CD4-positive, alpha-beta T cell treated with Interleukin-15 for 1 hour (primary cell): ENCODE measurements around the gene SERPINB12.
A peak's percentile ranks its signal among the peaks of the same experiment; 100 is the strongest.

ENCODE experiments used
- DNase-seq: peaks from one replicate; pipeline ENCODE4 v3.0.0-alpha.2; 2020

SERPINB12 gene, protein sequence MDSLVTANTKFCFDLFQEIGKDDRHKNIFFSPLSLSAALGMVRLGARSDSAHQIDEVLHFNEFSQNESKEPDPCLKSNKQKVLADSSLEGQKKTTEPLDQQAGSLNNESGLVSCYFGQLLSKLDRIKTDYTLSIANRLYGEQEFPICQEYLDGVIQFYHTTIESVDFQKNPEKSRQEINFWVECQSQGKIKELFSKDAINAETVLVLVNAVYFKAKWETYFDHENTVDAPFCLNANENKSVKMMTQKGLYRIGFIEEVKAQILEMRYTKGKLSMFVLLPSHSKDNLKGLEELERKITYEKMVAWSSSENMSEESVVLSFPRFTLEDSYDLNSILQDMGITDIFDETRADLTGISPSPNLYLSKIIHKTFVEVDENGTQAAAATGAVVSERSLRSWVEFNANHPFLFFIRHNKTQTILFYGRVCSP

DNA sequence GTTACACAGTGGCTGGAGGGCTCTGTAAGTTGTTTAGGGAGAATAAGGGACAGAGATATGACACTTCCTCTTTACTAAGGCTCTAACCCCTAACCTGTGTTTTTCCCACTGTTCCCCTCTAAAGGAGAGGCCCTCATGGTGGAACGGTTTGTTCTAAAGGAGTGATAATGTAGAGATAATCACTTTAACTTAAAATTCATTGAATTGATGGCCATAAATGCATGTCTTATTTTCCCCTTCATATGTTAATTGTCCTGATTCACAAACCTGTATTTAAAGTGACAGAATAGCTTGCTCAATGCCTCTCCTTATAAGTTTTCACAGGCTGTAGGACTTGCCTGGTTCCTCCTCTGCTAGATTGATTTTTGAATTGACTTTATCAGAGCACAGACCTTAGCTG lies at the start of gene SERPINB12:
TSS of gene SERPINB12 (plus strand) at position 301 of the 400 bp plus-strand sequence. CDS start 13,791 bp downstream, outside the sequence.
- no peak for DNase-seq

DNA sequence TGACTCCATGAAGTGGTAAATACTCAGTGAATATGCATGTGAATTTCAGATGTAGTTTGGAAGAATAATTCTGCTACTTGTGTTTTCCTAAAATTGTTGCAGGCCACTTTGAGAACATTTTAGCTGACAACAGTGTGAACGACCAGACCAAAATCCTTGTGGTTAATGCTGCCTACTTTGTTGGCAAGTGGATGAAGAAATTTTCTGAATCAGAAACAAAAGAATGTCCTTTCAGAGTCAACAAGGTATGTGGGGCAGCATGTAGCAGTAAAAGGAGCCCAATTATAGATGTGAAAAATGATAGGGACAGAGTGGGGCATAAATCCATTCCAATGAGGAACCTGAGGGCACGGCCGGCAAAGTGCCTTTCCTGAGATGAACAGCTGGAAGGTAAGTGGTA lies 49.3 kb upstream of the SERPINB12 start:
- DNase-seq, result no peak

DNA sequence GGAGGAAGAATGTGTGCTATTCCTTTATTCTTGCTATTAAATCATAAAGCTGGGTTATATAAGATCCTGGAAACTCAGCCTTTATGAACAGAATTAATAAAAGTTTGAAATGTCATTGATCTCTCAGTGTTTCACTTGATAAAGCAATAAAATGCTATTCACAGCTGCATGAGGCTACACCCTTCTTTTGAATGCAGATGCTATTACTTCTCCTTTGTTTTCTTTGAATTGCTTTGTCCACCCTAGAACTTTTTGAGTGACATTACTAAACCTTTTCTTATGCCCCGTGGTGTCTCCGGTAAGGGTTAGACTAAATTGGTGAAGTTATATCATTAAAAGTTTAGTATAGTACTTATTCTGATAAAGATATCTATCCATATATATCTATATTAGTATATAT lies 46.5 kb upstream of the SERPINB12 start:
- no peak for DNase-seq

DNA sequence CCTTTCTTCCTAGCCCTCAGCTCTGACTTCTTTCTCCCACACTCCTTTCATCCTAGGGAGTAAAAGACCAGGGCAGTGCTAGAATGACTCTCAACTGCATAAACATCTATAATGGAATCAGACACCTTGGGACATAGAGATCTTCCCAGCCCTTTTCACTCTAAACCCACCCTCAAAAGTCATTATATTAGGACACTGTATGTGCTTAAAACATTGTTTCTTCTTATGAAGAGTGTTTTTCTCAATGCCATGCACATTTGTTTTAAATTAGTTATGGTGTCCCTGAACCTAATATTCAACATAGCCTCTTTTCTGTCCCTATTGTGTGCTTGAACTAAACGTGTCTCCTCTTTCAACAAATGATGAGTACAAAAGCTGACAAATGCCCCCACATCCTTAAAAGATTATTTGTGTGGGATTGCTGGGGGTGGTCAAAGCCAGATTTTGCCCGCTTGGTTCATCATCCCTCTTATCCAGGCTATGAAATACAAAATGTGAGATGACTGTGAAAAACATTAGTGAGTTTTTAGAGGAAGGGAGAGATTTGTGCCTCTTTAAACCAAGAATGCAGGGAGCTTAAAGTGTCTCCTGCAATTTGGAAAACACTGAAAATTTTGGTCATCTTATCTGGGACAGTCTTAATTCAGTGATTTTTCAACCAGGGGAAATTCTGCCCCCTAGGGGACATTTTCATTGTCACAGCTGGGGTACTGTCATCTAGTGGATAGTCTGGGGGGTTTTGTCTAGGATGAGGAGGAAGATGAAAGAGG lies 36.4 kb upstream of the SERPINB12 start:
- DNase-seq, result no peak

DNA sequence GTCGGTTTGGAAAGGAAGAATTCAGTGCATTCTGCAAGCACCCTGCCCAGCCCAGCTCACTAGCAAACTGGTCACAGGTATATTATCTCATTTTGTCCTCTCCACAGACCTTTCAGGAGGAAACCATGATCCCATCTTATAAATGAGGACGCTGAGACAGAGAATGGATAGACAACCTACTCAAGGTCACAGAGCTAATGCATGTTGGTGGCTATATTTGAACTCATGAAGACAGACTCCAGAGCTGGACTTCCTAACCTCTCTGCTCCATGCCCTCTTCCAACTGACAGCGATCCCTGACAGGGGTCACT lies 35.9 kb upstream of the SERPINB12 start:
- no peak for DNase-seq

DNA sequence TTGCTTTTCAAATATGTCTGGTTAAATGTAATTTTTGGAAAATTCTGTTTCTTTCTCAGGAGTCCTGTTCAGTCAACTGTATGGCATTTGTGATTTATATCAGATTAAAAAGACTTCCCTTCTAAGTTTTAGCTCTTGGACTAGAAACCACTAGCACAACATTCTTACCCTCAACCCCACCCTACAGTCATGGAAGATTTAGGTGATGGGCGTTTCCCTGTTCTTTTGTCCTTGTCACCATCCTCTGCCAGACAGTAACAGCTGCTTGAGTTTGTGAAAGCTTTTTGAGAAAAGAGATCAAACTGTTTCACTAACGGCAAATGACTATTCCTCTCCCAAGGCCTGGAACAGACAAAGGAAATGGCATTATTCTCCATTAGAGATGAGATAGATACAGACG lies 33.6 kb upstream of the SERPINB12 start:
- no peak for DNase-seq

DNA sequence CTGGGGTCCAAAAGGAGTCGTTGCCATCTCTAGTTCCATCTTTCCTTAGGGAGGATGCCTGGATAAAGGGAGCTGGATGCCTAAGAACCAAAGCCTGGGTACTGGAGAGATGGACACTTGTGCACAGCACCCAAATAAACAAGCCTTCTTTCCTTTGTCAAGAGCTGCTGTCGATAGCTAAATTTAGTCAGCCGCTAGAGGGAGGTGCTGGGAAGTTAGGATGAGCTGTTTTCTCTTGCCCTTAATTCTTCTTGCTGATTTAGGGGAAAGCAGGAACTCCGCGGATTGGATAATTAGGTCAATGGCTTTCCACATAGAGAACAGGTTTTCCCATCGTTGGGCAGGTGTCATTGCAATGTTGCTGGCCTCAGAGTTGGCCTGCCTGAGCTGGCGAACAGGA lies 30.9 kb upstream of the SERPINB12 start:
- DNase-seq, result no peak

DNA sequence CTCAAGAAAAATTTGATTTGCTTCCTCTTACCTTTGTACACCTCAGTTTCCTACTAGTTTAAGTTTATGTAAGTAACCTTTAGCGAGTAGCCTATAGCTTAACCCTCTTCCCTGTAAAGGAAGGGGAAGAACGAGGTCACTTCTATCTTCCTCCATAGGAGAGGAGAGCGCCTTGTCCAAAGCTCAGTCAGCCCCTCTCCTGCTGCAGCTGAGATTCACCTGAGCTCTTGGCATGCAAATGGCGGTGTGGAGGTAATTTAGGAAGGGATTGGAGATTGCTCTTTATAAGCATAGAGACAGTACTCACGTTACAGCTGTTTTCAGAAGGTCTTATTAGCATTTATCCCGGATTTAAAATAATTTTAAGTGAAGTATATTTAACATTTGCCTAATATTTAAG lies 27.8 kb upstream of the SERPINB12 start:
- no peak for DNase-seq

DNA sequence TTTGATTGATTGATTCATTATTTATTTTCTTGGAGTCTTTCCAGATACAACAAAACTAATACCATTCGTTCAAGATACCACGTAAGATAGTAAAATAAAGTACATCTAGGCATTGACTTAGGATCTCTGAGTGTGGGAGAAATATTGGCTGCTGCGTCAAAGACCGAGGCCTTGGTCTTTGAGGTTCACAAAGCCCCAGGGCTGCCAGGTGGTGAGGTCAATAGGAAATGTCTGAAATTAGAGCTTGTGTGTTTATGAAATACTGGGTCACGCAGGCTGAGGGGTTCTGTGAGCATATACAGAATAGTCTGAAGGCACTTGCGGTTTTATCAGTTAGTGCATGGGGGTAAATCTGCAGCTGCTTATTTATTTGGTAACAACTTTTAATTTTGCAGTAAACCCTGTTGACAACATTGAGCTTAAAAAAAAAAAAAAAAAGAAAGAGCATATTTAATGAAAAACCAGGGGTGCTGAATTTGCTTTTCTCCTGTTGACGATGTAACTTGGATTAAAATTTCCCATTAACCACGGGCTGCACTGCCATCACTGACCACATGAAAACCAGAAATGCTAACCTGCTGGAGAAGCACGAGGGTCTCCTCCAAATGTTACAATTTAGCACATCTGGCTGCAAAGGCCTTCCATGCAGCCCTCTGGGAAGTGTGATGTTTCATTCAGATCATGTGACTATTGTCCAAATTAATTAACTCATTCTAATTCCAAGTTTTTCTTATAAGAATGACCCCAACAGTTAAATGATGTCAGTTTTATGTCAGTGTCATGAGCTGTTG lies 27.1 kb upstream of the SERPINB12 start:
- DNase-seq, result no peak

DNA sequence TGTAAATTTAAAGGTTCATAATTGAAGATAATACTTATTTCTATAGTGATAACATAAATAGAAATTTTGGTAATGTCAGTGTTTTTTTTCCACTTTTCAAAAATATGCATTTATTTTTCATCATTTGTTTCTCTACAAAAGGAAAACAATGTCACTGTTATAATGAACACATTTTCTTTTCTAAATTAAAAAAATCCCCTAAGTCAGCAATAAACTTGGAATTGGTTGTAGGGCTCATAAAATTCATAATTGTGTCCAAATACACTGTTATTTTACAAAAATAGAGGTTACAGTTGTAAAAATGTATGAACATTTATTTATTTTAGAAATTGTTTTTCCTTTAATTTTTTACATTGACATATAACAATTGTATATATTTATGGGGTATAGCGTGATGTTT lies 26.4 kb upstream of the SERPINB12 start:
- no peak for DNase-seq

DNA sequence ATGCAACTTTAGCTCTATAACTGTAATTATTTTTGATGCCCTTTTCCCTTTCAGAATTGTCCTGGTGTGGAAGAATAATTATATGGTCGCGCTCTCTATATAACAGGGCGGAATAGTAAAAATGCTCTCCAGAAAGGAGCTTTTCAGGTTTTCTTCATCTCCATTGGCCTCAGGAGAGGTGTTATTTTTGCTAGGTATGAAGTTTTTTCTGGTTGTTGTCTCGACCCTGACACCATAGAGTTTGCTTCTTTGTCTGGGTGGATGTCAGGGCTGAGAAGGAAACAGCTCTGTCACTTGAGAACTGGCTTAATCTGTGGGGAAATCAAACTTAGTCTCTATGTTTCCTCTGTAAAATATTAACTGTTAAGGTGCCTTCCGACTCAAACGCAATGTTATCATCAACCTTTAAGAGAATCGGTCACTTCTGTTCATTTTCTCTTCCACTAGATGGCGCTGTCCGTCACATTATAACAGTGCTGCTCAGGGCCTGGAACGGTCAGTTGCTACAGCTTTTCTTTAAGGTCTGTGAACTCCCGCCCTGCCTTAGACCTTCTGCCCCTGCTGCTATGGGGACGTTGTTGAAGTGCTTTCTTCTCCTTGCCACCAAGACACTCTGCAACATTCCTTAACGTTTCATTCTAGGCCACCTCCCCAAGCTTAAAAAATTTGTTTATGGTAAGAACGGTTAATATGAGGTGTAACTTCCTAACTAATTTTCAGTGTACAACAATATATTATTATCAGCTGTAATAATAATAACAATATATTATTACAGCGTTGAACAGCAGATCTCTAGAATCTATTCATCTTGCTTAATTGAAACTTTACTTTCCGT lies 23.8 kb upstream of the SERPINB12 start:
- DNase-seq, result peak; percentile 37

DNA sequence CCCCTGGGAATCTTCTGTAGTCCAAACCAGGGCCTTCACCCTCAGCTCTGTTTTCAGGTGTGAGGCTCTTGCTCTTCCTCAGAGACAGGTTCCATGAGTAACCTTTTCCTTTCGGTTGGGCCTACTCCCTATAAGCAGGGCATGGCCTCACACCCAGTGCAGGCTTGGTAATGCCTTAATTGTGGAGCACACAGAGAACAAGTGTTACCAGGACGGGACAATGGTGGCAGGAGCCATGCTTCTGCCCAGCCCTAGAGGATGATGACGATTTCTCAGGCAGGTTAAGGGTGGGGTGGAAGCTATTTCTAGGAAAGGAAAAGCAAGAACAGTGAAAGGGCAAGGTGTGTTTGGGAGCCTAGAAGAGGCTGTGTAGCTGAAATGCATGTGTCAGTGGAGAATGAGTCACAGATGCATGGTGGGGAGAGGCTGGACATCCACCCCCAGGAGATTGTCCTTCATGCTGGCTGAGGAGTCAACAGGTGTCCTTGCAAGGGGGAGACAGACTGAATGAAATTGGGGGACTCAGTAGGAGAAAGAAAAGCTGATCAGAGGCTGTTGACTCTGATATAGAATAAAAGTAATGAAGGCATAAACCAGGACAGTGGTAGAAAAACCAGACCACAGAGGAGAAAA lies 22.0 kb upstream of the SERPINB12 start:
- no peak for DNase-seq

DNA sequence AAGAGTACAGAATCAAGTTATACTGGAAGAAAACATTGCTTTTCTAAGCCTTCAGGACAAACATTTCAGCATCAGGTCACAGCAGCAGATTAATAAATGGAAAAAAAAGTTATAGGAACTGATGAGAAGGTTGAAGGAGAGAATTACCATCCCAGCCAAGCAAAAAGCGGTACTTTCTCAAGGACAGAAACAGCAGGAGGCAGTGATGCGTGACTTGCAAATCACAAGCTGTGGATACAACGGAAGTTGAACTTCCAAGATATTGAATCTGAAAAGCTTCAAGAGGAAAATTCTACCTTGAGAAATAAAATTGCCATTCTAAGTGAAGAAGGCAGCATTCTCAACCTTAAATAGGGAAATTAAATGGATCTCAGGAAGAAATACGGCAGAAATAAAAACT lies 18.5 kb upstream of the SERPINB12 start:
- no peak for DNase-seq

DNA sequence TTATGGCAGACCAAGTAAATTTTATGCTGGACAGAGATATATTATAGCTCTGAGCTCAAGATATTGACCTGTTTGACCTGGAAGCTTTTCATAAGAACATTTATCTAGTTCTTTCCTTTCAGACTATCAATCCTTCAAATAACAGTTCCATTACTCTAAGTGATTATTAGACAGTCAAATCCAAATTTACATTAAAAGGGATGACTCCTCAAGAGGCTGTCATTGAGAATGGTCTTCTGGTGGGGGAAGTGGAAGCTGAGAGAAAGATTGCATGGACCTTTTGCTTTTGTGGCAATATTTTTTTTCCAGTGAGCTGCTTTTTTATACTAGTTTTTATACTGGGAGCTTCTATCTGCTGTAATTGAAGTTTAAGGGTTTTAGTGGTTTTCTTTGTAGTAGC lies 14.9 kb upstream of the SERPINB12 start:
- no peak for DNase-seq

DNA sequence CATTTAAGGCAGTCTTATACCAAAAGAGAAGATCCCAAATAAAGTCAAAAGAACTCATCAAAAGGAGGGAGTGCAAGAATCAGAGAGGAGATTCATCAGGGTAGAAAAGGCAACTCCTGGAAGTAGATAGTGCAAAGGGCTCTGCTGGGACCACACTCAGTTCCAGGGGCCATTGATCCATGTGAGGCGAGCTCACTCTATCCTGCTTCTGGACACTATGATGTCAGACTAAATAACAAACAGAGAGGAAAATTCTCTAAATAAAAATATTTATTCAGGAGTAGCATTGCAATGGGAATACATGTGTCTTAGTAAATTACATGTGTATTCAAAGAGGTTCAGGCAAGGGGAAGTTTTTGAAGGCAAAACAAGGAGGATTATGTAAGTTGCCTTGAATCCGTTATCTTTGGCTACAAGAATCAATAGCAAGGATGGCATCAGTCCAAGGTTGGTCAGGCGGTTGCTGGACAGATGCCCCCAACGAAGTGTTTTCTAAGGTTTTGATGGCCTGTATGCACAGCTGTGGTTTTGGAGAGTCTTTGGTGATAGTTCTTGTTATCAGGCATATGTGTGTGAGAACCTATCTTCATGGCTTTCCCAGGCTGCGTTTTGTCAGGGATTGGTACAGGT lies 13.2 kb upstream of the SERPINB12 start:
- no peak for DNase-seq

DNA sequence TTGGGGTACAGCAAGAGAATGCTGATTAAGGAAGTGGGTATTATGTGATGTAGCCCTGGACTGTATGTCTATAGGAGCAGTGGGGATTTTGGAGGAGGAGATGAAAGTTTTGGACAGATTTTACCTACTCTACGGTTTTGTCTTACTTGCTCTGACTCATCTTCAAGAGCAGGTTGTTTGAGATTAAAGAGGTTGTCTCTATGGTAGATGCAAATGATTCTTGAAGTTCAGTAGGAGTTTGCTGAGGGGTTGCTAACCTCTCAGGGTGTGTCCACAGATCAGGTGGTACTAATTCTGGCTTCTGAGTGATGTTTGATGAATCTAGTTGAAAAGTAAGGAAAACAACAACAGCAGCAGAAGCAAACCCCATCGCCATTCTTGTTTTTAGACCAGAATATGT lies 9.7 kb upstream of the SERPINB12 start:
- DNase-seq, result no peak

DNA sequence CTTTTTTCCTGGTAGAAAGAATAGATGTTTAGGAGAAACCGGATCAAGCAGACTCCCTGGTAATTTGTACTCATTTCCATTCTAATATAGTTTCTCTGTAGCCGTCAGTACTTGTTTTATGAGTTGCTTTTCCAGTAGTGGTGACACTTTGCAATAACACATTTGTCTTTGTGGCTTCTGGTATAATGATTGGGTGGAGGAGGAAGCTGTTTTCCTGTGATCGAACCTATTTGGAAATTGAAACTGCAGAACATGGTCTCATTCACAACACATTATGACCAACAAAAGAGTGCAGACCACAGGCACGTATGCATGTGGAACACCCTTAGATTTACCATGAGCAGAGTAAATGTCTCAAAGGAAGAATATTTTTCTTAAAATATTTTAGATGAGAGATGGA lies 7.6 kb upstream of the SERPINB12 start:
- DNase-seq, result no peak

DNA sequence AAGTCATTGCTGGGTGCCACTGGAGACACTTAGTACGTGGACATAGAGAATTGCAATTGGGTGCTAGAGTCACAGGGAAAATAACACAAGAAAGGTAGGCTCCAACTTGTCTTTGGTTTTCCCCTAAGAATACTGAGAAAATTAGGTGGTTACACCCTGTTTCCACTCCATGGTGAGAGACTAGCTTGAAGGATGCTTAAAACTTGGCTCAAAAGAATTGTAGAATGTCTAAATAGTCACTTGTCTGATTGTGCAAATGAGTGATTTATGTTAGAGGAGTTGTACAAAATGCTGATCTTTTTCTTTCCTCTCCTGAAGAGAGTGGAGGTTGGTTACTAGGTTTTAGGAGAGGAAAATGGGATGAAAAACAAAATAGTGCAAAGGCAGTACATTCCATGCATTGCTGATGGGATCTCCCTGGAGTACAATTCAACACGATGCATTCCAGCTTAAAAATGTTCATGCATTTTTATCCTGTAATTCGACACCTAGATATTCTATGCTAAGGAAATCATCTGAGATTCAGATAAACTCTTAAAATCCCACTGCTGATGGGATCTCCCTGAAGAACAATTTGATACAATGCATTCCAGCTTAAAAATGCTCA lies 2.2 kb upstream of the SERPINB12 start:
- no peak for DNase-seq

DNA sequence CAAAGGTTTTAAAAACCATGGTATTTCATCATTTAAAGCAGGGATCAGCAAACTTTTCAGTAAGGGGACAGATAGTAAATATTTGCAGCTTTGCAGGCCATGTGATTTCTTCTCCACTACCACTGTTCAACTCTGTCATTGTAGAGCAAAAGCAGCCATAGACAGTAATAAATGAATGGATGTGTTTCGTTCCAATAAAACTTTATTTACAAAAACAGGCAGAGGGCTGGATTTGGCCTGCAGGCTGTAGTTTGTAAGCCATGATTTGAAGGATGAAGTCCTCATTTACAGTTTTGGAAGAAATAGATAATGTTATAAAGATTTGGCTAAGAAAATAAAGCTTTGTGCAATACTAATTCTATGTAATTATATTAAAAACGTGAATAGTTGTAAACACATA lies 1.8 kb downstream of the SERPINB12 start:
- no peak for DNase-seq

DNA sequence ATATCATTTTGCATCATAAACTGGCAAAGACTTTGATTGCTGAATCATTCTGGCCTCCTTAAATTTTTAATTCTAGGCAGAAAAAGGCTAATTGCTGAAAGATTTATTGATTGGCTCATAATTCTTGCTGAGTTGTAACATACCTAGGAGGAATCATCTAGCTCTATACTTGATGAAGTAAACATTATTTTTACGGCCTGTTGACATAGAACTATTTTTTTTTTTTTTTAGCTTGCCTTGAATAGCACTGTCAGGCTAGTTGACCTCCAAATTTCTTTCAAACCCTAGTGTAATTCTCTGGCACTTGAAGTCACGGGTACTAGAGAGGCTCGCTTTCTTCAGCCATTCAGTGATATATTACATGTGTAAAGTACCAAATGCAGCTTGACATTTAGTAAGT lies 2.8 kb downstream of the SERPINB12 start:
- no peak for DNase-seq

DNA sequence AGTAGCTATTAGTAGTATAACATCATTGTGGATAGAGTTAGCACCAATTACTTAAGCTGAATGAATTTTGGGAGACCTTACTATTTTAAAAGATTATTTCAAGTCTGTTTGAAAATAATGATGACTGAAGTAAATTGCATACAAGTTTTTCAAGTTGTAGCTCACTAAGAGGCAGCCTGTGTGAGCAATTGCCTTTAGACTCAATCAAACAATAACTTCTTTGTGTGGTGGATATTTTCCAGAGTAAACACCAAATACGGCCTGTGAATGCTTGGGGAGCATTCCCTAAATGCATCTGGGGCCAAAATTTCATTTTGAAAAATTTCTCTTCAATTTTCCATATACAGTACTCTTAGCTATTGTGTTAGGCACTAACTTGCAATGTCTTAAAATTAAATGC lies 7.9 kb downstream of the SERPINB12 start:
- no peak for DNase-seq
